HepG2 (cell line): ENCODE measurements around the gene NDST1. TPM values are rescaled to one million over a fixed set of nuclear protein-coding genes. Genes with fewer than 3 reads are reported as not detected.

Experiments
- ATAC-seq: fragments of 200-7000 bp; cut with Tn5 transposase; 3 replicates; pipeline ENCODE4 v1.9.1; 2020; ENCODE audit warnings: mild to moderate bottlenecking, moderate library complexity
- BruUV-seq: library from RNA; stranded (reverse); fragments of 400-500 nt; replicated peaks from 2 replicates; lab custom pipeline; 2021; lab: Mats Ljungman, UMichigan
- CTCF ChIA-PET: fragments of 300-600 bp; formaldehyde crosslinking; extraction: SDS; loops from one replicate; lab custom pipeline; 2021; ENCODE audit warnings: low total read pairs, inconsistent platforms, low intra/inter-chr PET ratio; lab: Yijun Ruan, JAX
- POLR2A ChIA-PET: fragments of 350-600 bp; sonication (Branson Sonifier 250); formaldehyde crosslinking; loops from one replicate; lab custom pipeline; 2020; ENCODE audit warnings: antibody characterized with exemption, inconsistent platforms; lab: Yijun Ruan, JAX
- DNase-seq: peaks from one replicate; pipeline ENCODE4 v3.0.0-alpha.2; 2015; ENCODE audit warnings: low spot score
- FAIRE-seq: peaks from 3 replicates; lab custom pipeline; 2011; peaks lifted over from hg19 to GRCh38; lab: Jason Lieb, UNC
- H2AFZ ChIP-seq: one replicate; pipeline ENCODE4 v1.6.1; 2011; ENCODE audit warnings: low read length, inconsistent platforms
- H3K27ac ChIP-seq: fragments of 300-600 bp; 3 replicates; pipeline ENCODE4 v1.8.0; 2011; ENCODE audit warnings: mixed run types, mild to moderate bottlenecking, mixed read lengths, low read length, inconsistent platforms; ENCODE audit not compliant: insufficient read depth; ENCODE audit errors: extremely low read length
- H3K27me3 ChIP-seq, 2 experiments: fragments of 200-600 bp in 1 of 2; 2 replicates in 1 of 2; 3 replicates in 1 of 2; pipeline versions ENCODE4 v1.6.0 to v1.8.0; 2011; ENCODE audit warnings: low read length in 2 of 2, mild to moderate bottlenecking in 2 of 2, moderate library complexity in 2 of 2, inconsistent platforms in 1 of 2; ENCODE audit not compliant: insufficient read depth in 2 of 2, control insufficient read depth in 1 of 2
- H3K36me3 ChIP-seq, 2 experiments: fragments of 200-600 bp in 1 of 2; replicated peaks in 1 of 2; 2 replicates in 1 of 2; 3 replicates in 1 of 2; pipeline versions ENCODE4 v1.5.1 to v1.8.0; 2011; ENCODE audit warnings: low read length in 2 of 2, inconsistent platforms in 1 of 2; ENCODE audit not compliant: insufficient read depth in 2 of 2, control insufficient read depth in 1 of 2
- H3K4me1 ChIP-seq: 2 replicates; pipeline ENCODE4 v1.5.1; 2012; ENCODE audit warnings: low read length, inconsistent platforms; ENCODE audit not compliant: insufficient read depth
- H3K4me2 ChIP-seq: 2 replicates; pipeline ENCODE4 v1.6.0; 2011; ENCODE audit warnings: low read depth, low read length, inconsistent platforms
- H3K4me3 ChIP-seq, 3 experiments: fragments of 200-600 bp in 1 of 3; sonication (generic), shearing (Covaris generic) in 1 of 3; replicated peaks in 1 of 3; 2 replicates each; pipeline ENCODE4 v1.5.1; 2011 to 2016; ENCODE audit warnings: low read length in 3 of 3, inconsistent platforms in 2 of 3, low read depth in 2 of 3, mild to moderate bottlenecking in 2 of 3, control low read depth in 1 of 3, mixed read lengths in 1 of 3; ENCODE audit not compliant: insufficient read depth in 1 of 3
- H3K79me2 ChIP-seq: one replicate; pipeline ENCODE4 v1.6.1; 2011; ENCODE audit warnings: low read length, inconsistent platforms; ENCODE audit not compliant: insufficient read depth
- H3K9ac ChIP-seq: 2 replicates; pipeline ENCODE4 v1.6.0; 2011; ENCODE audit warnings: mild to moderate bottlenecking, low read depth, low read length, inconsistent platforms; ENCODE audit not compliant: insufficient read depth
- H3K9me3 ChIP-seq: 2 replicates; pipeline ENCODE4 v1.5.1; 2012; ENCODE audit warnings: mild to moderate bottlenecking, low read length
- H4K20me1 ChIP-seq: 2 replicates; pipeline ENCODE4 v1.6.0; 2011; ENCODE audit warnings: inconsistent platforms, mild to moderate bottlenecking, low read length, moderate library complexity; ENCODE audit not compliant: insufficient read depth
- MLLT10 ChIP-seq: sonication (generic); formaldehyde crosslinking; IDR thresholded peaks from 2 replicates; pipeline ENCODE4 v1.4.0; 2020; ENCODE audit warnings: missing genetic modification reagents
- NFAT5 ChIP-seq: sonication (generic); formaldehyde crosslinking; IDR thresholded peaks from 2 replicates; pipeline ENCODE4 v1.4.0; 2020; ENCODE audit warnings: missing genetic modification reagents
- RERE ChIP-seq: IDR thresholded peaks from 2 replicates; pipeline ENCODE4 v1.6.1; 2016; ENCODE audit warnings: low read depth, missing genetic modification reagents, missing compliant biosample characterization
- SCMH1 ChIP-seq: sonication (generic); formaldehyde crosslinking; IDR thresholded peaks from 2 replicates; pipeline ENCODE4 v1.9.0; 2021; ENCODE audit warnings: missing genetic modification reagents, mild to moderate bottlenecking, borderline replicate concordance
- ZNF33A ChIP-seq: sonication (generic); formaldehyde crosslinking; IDR thresholded peaks from 2 replicates; pipeline ENCODE4 v1.5.1; 2020; ENCODE audit warnings: missing genetic modification reagents, mild to moderate bottlenecking, moderate library complexity, borderline replicate concordance
- ZNF558 ChIP-seq: sonication (generic); formaldehyde crosslinking; IDR thresholded peaks from 2 replicates; pipeline ENCODE4 v1.9.0; 2022; ENCODE audit warnings: mild to moderate bottlenecking, missing genetic modification reagents, borderline replicate concordance
- ZNF639 ChIP-seq: conservative IDR thresholded peaks from 2 replicates; pipeline ENCODE4 v1.6.1; 2018; ENCODE audit warnings: missing genetic modification reagents
- WGBS: methylation state at CpG from one replicate; pipeline ENCODE4 v1.1.6; 2017; ENCODE audit warnings: low lambda C conversion rate; 5-methylcytosine and 5-hydroxymethylcytosine counted together
- in situ Hi-C: cut with HindIII; loops from 2 replicates; pipeline ENCODE4 v1.10.0; 2017; ENCODE audit warnings: low pct_unique_long_range_greater_than_20kb; ENCODE audit not compliant: extremely low pct_ligation_motif_present
- intact Hi-C: fragments of 100-400 bp; cut with micrococcal nuclease; formaldehyde crosslinking; loops from one replicate; pipeline ENCODE4 v1.10.0; 2022; ENCODE audit not compliant: unreplicated experiment
- polyA plus RNA-seq, 8 experiments: library from polyadenylated mRNA; depleted of rRNA in 3 of 8; stranded (reverse) in 7 of 8; unstranded in 1 of 8; fragments of >200 nt; fragmentation: Illumina TruSeq in 4 of 8; extraction: Trizol in 4 of 8; gene quantifications; 2 replicates each; pipeline versions ENCODE4 v1.2.1 to v1.2.3, GENCODE V29; 2011 to 2016; ENCODE audit warnings: low read depth in 4 of 8, missing spikeins in 1 of 8, mixed read lengths in 1 of 8; ENCODE audit not compliant: insufficient read depth in 1 of 8
- total RNA-seq, 5 experiments: library from RNA; depleted of rRNA; stranded (reverse); fragments of >200 nt; fragmentation: Illumina TruSeq; extraction: Trizol; gene quantifications; 2 replicates each; pipeline ENCODE4 v1.2.3, GENCODE V29; 2016; ENCODE audit warnings: low read depth in 1 of 5
- TF ChIP-seq, protein P1 (sequence below): IDR thresholded peaks from 2 replicates; pipeline ENCODE4 v1.6.1; 2016
- TF ChIP-seq, protein P2 (sequence below): sonication (generic); formaldehyde crosslinking; IDR thresholded peaks from 2 replicates; pipeline ENCODE4 v1.5.0; 2020; ENCODE audit warnings: missing genetic modification reagents

Gene NDST1
- total and polyA plus RNA-seq, 2 of the 13 experiments (the other 11 are each of a cell fraction or from before 2014, with no cell fraction given) = 23.8 to 26.2 TPM

GRCh38 chr5:150601491-150602345 is 93.8 kb downstream of the NDST1 start:
- intact Hi-C loops = no loop called here
- POLR2A ChIA-PET = no interaction called here
- no peaks in the 10 kb centered on the region for H3K79me2 ChIP-seq
- peaks cover 18% of the 10 kb centered on the region for H3K4me1 ChIP-seq
- no peaks in the 10 kb centered on the region for H4K20me1 ChIP-seq
- CTCF ChIA-PET = no interaction called here
- H2AFZ ChIP-seq = no peak overlapping the region
- FAIRE-seq = no peak
- no peaks in the 10 kb centered on the region for H3K9me3 ChIP-seq
- no peak overlapping the region for H3K4me2 ChIP-seq
- no TSS peak for BruUV-seq
- no peak overlapping the region for H3K4me3 ChIP-seq
- H3K9ac ChIP-seq = no peak overlapping the region
- ATAC-seq = no peak
- peaks cover 6 to 29% of the 10 kb centered on the region in 2 experiments; a peak in 4 of 5 replicates for H3K27me3 ChIP-seq
- H3K36me3 ChIP-seq = no peaks in the 10 kb centered on the region
- WGBS = 46% methylated on average over 12 of the region's 16 CpGs
- no peak overlapping the region for H3K27ac ChIP-seq
- DNase-seq = no peak
- in situ Hi-C loops = no loop called here
- TF ChIP-seq ZNF558 (CRISPR knock-in tag) (no peak), ZNF33A (CRISPR knock-in tag) (no peak), RERE (no peak), MLLT10 (CRISPR knock-in tag) (no peak), ZNF639 (CRISPR knock-in tag) (no peak), SCMH1 (no peak), NFAT5 (CRISPR knock-in tag) (no peak)
- TF ChIP-seq, protein P1, sequence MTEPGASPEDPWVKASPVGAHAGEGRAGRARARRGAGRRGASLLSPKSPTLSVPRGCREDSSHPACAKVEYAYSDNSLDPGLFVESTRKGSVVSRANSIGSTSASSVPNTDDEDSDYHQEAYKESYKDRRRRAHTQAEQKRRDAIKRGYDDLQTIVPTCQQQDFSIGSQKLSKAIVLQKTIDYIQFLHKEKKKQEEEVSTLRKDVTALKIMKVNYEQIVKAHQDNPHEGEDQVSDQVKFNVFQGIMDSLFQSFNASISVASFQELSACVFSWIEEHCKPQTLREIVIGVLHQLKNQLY (CRISPR knock-in tag) = no peak
- TF ChIP-seq, protein P2, sequence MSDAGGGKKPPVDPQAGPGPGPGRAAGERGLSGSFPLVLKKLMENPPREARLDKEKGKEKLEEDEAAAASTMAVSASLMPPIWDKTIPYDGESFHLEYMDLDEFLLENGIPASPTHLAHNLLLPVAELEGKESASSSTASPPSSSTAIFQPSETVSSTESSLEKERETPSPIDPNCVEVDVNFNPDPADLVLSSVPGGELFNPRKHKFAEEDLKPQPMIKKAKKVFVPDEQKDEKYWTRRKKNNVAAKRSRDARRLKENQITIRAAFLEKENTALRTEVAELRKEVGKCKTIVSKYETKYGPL (CRISPR knock-in tag) = no peak
